HCT116 (cell line): ENCODE data around the gene OR11G2. TPM values are rescaled to one million over a fixed set of nuclear protein-coding genes. Genes with fewer than 3 reads are reported as not detected.

Experiments
- ATAC-seq: fragments of 200-7000 bp; cut with Tn5 transposase; 2 replicates; pipeline ENCODE4 v1.9.1; 2020; ENCODE audit warnings: mild to moderate bottlenecking, moderate library complexity
- BruUV-seq: library from RNA; stranded (reverse); fragments of 400-500 nt; replicated peaks from 2 replicates; lab custom pipeline; 2021; lab: Mats Ljungman, UMichigan
- CTCF ChIA-PET: fragments of 300-600 bp; sonication (Branson Sonifier 250); formaldehyde crosslinking; loops from one replicate; lab custom pipeline; 2021; ENCODE audit warnings: antibody characterized with exemption; lab: Charles Lee
- POLR2A ChIA-PET: fragments of 300-600, 350-600 bp; sonication (Branson Sonifier 250); formaldehyde crosslinking; loops from one replicate; lab custom pipeline; 2021; ENCODE audit warnings: antibody characterized with exemption; lab: Charles Lee
- RAD21 ChIA-PET, 2 experiments: fragments of 300-600 bp; sonication (Branson Sonifier 250); formaldehyde crosslinking; loops; one replicate each; lab custom pipeline; 2023; ENCODE audit warnings: low total read pairs in 2 of 2; ENCODE audit not compliant: uncharacterized antibody in 2 of 2, unreplicated experiment in 2 of 2, low non-redundant PET in 1 of 2; lab: Charles Lee
- DNase-seq: peaks from one replicate; pipeline ENCODE4 v3.0.0-alpha.2; 2010; ENCODE audit warnings: low read depth, low spot score
- H2AFZ ChIP-seq: fragments of 200-600 bp; shearing (Covaris generic), sonication (generic); 2 replicates; pipeline ENCODE4 v1.6.1; 2017; ENCODE audit warnings: low read depth, mixed run types, mixed read lengths, antibody characterized with exemption, low read length; ENCODE audit not compliant: poor library complexity, severe bottlenecking
- H3K27ac ChIP-seq: 2 replicates; pipeline ENCODE4 v1.5.1; 2012; ENCODE audit warnings: low read depth, low read length
- H3K27me3 ChIP-seq: fragments of 200-600 bp; sonication (generic); 2 replicates; pipeline ENCODE4 v1.6.1; 2016; ENCODE audit warnings: mixed run types, low read length, mixed read lengths; ENCODE audit not compliant: insufficient read depth
- H3K36me3 ChIP-seq, 2 experiments: fragments of 200-500 bp in 1 of 2; fragments of 200-600 bp in 1 of 2; sonication (Bioruptor generic) in 1 of 2; sonication (generic) in 1 of 2; 2 replicates each; pipeline versions ENCODE4 v1.5.1 to v1.6.1; 2014 to 2016; ENCODE audit warnings: low read length in 2 of 2, inconsistent platforms in 1 of 2, mixed read lengths in 1 of 2, mixed run types in 1 of 2; ENCODE audit not compliant: insufficient read depth in 2 of 2, control insufficient read depth in 1 of 2
- H3K4me1 ChIP-seq, 2 experiments: fragments of 200-600 bp in 1 of 2; sonication (generic) in 1 of 2; 2 replicates each; pipeline versions ENCODE4 v1.5.1 to v1.6.1; 2012 to 2017; ENCODE audit warnings: low read length in 2 of 2, inconsistent platforms in 1 of 2, mild to moderate bottlenecking in 1 of 2, mixed read lengths in 1 of 2, mixed run types in 1 of 2, moderate library complexity in 1 of 2; ENCODE audit not compliant: insufficient read depth in 2 of 2, control insufficient read depth in 1 of 2
- H3K4me2 ChIP-seq: fragments of 200-600 bp; sonication (generic); 2 replicates; pipeline ENCODE4 v1.6.1; 2017; ENCODE audit warnings: mixed run types, low read length, mixed read lengths
- H3K4me3 ChIP-seq, 2 experiments: fragments of 200-600 bp in 1 of 2; sonication (generic) in 1 of 2; replicated peaks in 1 of 2; 2 replicates each; pipeline ENCODE4 v1.5.1; 2011 to 2016; ENCODE audit warnings: low read length in 2 of 2, control low read depth in 1 of 2, low read depth in 1 of 2, mild to moderate bottlenecking in 1 of 2, mixed read lengths in 1 of 2, mixed run types in 1 of 2
- H3K79me2 ChIP-seq: fragments of 200-600 bp; sonication (generic); 2 replicates; pipeline ENCODE4 v1.6.1; 2017; ENCODE audit warnings: mild to moderate bottlenecking, mixed run types, low read length, moderate library complexity, mixed read lengths; ENCODE audit not compliant: insufficient read depth
- H3K9ac ChIP-seq: fragments of 200-600 bp; sonication (generic); 2 replicates; pipeline ENCODE4 v1.6.1; 2016; ENCODE audit warnings: low read length, mixed read lengths
- H3K9me2 ChIP-seq: fragments of 200-600 bp; sonication (generic), shearing (Covaris generic); 2 replicates; pipeline ENCODE4 v1.6.1; 2017; ENCODE audit warnings: mixed run types, mild to moderate bottlenecking, moderate library complexity; ENCODE audit not compliant: insufficient read depth
- H3K9me3 ChIP-seq, 2 experiments: fragments of 200-500 bp in 1 of 2; fragments of 200-600 bp in 1 of 2; sonication (Bioruptor generic) in 1 of 2; sonication (generic) in 1 of 2; 2 replicates each; pipeline ENCODE4 v1.6.1; 2014 to 2017; ENCODE audit warnings: low read length in 2 of 2, mixed read lengths in 2 of 2, inconsistent platforms in 1 of 2, low read depth in 1 of 2, mild to moderate bottlenecking in 1 of 2, mixed run types in 1 of 2, moderate library complexity in 1 of 2; ENCODE audit not compliant: control insufficient read depth in 1 of 2, insufficient read depth in 1 of 2
- H4K20me1 ChIP-seq: fragments of 200-600 bp; sonication (generic), shearing (Covaris generic); 2 replicates; pipeline ENCODE4 v1.6.1; 2017; ENCODE audit warnings: mixed run types, mild to moderate bottlenecking, moderate library complexity; ENCODE audit not compliant: insufficient read depth
- CEBPB ChIP-seq: IDR thresholded peaks from 2 replicates; pipeline ENCODE4 v1.6.1; 2012; ENCODE audit warnings: low read depth
- CTCF ChIP-seq, 3 experiments: fragments of 200-600 bp in 1 of 3; sonication (generic) in 1 of 3; IDR thresholded peaks in 2 of 3; conservative IDR thresholded peaks in 1 of 3; 2 replicates each; pipeline ENCODE4 v1.5.1; 2012 to 2017; ENCODE audit warnings: low read depth in 2 of 3, low read length in 2 of 3, antibody characterized with exemption in 1 of 3, borderline replicate concordance in 1 of 3, control low read depth in 1 of 3, mild to moderate bottlenecking in 1 of 3, mixed read lengths in 1 of 3, mixed run types in 1 of 3, moderate library complexity in 1 of 3; ENCODE audit not compliant: insufficient read depth in 1 of 3
- EGR1 ChIP-seq: IDR thresholded peaks from 2 replicates; pipeline ENCODE4 v1.6.1; 2012; ENCODE audit warnings: low read depth
- EZH2 ChIP-seq: fragments of 200-600 bp; sonication (generic); IDR thresholded peaks from 2 replicates; pipeline ENCODE4 v1.6.1; 2017; ENCODE audit warnings: antibody characterized with exemption, mixed run types
- FOSL1 ChIP-seq: IDR thresholded peaks from 2 replicates; pipeline ENCODE4 v1.6.1; 2012; ENCODE audit warnings: low read depth
- JUND ChIP-seq: IDR thresholded peaks from 2 replicates; pipeline ENCODE4 v1.6.1; 2012
- MAX ChIP-seq: IDR thresholded peaks from 2 replicates; pipeline ENCODE4 v1.6.1; 2012
- REST ChIP-seq: IDR thresholded peaks from 2 replicates; pipeline ENCODE4 v1.6.1; 2012; ENCODE audit warnings: low read depth
- SP1 ChIP-seq: IDR thresholded peaks from 2 replicates; pipeline ENCODE4 v1.6.1; 2012; ENCODE audit warnings: low read depth
- TCF7L2 ChIP-seq: IDR thresholded peaks from 2 replicates; pipeline ENCODE4 v1.7.0; 2011; ENCODE audit warnings: borderline replicate concordance, inconsistent platforms; ENCODE audit not compliant: insufficient read depth, insufficient read length; ENCODE audit errors: extremely low read depth
- YY1 ChIP-seq: IDR thresholded peaks from 2 replicates; pipeline ENCODE4 v1.6.1; 2011; ENCODE audit warnings: low read length, low read depth, moderate library complexity, mild to moderate bottlenecking; ENCODE audit not compliant: insufficient replicate concordance; ENCODE audit errors: extremely low read depth
- ZNF274 ChIP-seq: fragments of 200-500 bp; sonication (Bioruptor generic); IDR thresholded peaks from 2 replicates; pipeline ENCODE4 v1.6.1; 2014; ENCODE audit warnings: mild to moderate bottlenecking, low read depth, low read length, inconsistent platforms
- intact Hi-C: fragments of 100-400 bp; cut with micrococcal nuclease; formaldehyde crosslinking; loops from 2 replicates; pipeline ENCODE4 v1.10.0; 2022
- total RNA-seq: library from RNA; stranded (reverse); gene quantifications from one replicate; pipeline ENCODE4 v1.2.1, GENCODE V29; 2021; ENCODE audit not compliant: unreplicated experiment

Gene OR11G2
- total RNA-seq, 1 experiment from 2014 or later, result not detected

GRCh38 chr14:20195911-20196310 is 5.2 kb downstream of the OR11G2 start:
- Histone ChIP-seq H3K36me3 (no peaks in the 10 kb centered on the region), H2AFZ (no peak overlapping the region), H4K20me1 (no peaks in the 10 kb centered on the region), H3K4me2 (no peak overlapping the region), H3K9me2 (no peaks in the 10 kb centered on the region), H3K79me2 (no peaks in the 10 kb centered on the region), H3K9me3 (no peaks in the 10 kb centered on the region), H3K4me1 (no peaks in the 10 kb centered on the region), H3K27me3 (peaks cover 13% of the 10 kb centered on the region; the same call in 1 of the 2 replicates), H3K27ac (no peak overlapping the region), H3K9ac (no peak overlapping the region), H3K4me3 (no peak overlapping the region)
- no peak for DNase-seq
- ChIA-PET RAD21 (no interaction called here), POLR2A (no interaction called here), CTCF (no interaction called here)
- no TSS peak for BruUV-seq
- no peak for ATAC-seq
- TF ChIP-seq MAX (no peak), CTCF (IDR thresholded peaks at IDR 0.05 in 2 of 3, conservative IDR thresholded peaks at IDR 0.05 in 1 of 3; ENCODE audit: borderline replicate concordance in 1 of 3, insufficient read depth in 1 of 3, low read depth in 2 of 3, low read length in 2 of 3) (peak in 2 of 3 experiments; percentile 22 to 32; a peak in 3 of 6 replicates), FOSL1 (no peak), SP1 (no peak)
- intact Hi-C loops, result no loop called here

- no peaks in the 10 kb centered on the region for H3K4me1 ChIP-seq
- intact Hi-C loops, result no loop called here
- no peak overlapping the region for H2AFZ ChIP-seq
- no peak overlapping the region for H3K27ac ChIP-seq
- no peaks in the 10 kb centered on the region for H4K20me1 ChIP-seq
- no peak for TF ChIP-seq REST
- TF ChIP-seq ZNF274, result no peak
- TF ChIP-seq TCF7L2, result no peak
- TF ChIP-seq JUND, result no peak
- no peak for TF ChIP-seq YY1
- no peak for TF ChIP-seq MAX
- no peak for TF ChIP-seq CEBPB
- no peak for TF ChIP-seq EZH2
- no peak for TF ChIP-seq EGR1
- H3K9ac ChIP-seq, result no peak overlapping the region
- no peaks in the 10 kb centered on the region for H3K9me3 ChIP-seq
- no peak overlapping the region for H3K4me2 ChIP-seq
- no peak overlapping the region for H3K4me3 ChIP-seq
- RAD21 ChIA-PET, result no interaction called here
- POLR2A ChIA-PET, result no interaction called here
- H3K36me3 ChIP-seq, result no peaks in the 10 kb centered on the region
- H3K27me3 ChIP-seq, result peaks cover 4% of the 10 kb centered on the region; the same call in 1 of the 2 replicates
- CTCF ChIA-PET, result no interaction called here
- no peaks in the 10 kb centered on the region for H3K9me2 ChIP-seq
- no TSS peak for BruUV-seq
- ATAC-seq, result no peak
- no peaks in the 10 kb centered on the region for H3K79me2 ChIP-seq
- DNase-seq, result no peak
Observed at GRCh38 chr14:20197459-20197858, 6.8 kb downstream of the OR11G2 start.
